WTC11 (cell line): Measurements from ENCODE around the gene BICDL2. TPM values are rescaled to one million over a fixed set of nuclear protein-coding genes. Genes with fewer than 3 reads are reported as not detected.

Source experiments
- ATAC-seq: fragments of 200-7000 bp; cut with Tn5 transposase; 2 replicates; pipeline ENCODE4 v1.10.0; 2021; ENCODE audit warnings: mild to moderate bottlenecking, moderate library complexity
- CTCF ChIA-PET: fragments of 300-600 bp; sonication (Branson Sonifier 250); formaldehyde crosslinking; loops from one replicate; lab custom pipeline; 2021; ENCODE audit warnings: antibody characterized with exemption; lab: Charles Lee
- POLR2A ChIA-PET: fragments of 350-600 bp; sonication (Branson Sonifier 250); formaldehyde crosslinking; loops from one replicate; lab custom pipeline; 2021; ENCODE audit warnings: antibody characterized with exemption; lab: Charles Lee
- DNase-seq: peaks from one replicate; pipeline ENCODE4 v3.0.0; 2021; ENCODE audit warnings: low spot score
- H3K27ac Mint-ChIP-seq: 2 replicates; pipeline ENCODE4 v1.8.0; 2021; ENCODE audit warnings: mixed read lengths
- H3K27me3 Mint-ChIP-seq: 2 replicates; pipeline ENCODE4 v1.8.0; 2021; ENCODE audit warnings: low read depth, mild to moderate bottlenecking, moderate library complexity, mixed read lengths
- H3K36me3 Mint-ChIP-seq: 2 replicates; pipeline ENCODE4 v1.8.0; 2021; ENCODE audit warnings: mixed read lengths
- H3K4me1 Mint-ChIP-seq: 2 replicates; pipeline ENCODE4 v1.8.0; 2022; ENCODE audit warnings: mixed read lengths
- H3K4me3 Mint-ChIP-seq: 2 replicates; pipeline ENCODE4 v1.8.0; 2021; ENCODE audit warnings: mild to moderate bottlenecking, moderate library complexity, mixed read lengths
- H3K9me3 Mint-ChIP-seq: 2 replicates; pipeline ENCODE4 v1.8.0; 2021; ENCODE audit warnings: mixed read lengths
- CREM ChIP-seq: sonication (generic); formaldehyde crosslinking; IDR thresholded peaks from 2 replicates; pipeline ENCODE4 v1.8.1; 2022; ENCODE audit warnings: mild to moderate bottlenecking, missing genetic modification reagents, moderate library complexity
- ETV6 ChIP-seq: sonication (generic); formaldehyde crosslinking; IDR thresholded peaks from 2 replicates; pipeline ENCODE4 v1.8.1; 2022; ENCODE audit warnings: mild to moderate bottlenecking, missing genetic modification reagents
- FOXK1 ChIP-seq: sonication (generic); formaldehyde crosslinking; IDR thresholded peaks from 2 replicates; pipeline ENCODE4 v1.8.0; 2022; ENCODE audit warnings: mild to moderate bottlenecking, moderate library complexity, missing genetic modification reagents
- MXD4 ChIP-seq: fragments of 250-450 bp; sonication (Bioruptor Pico); IDR thresholded peaks from 2 replicates; pipeline ENCODE4 v1.8.0; 2021; ENCODE audit warnings: mild to moderate bottlenecking, moderate library complexity, borderline replicate concordance
- MYBL2 ChIP-seq: sonication (generic); formaldehyde crosslinking; IDR thresholded peaks from 2 replicates; pipeline ENCODE4 v1.8.1; 2023; ENCODE audit warnings: mild to moderate bottlenecking, moderate library complexity, missing genetic modification reagents
- NFE2L1 ChIP-seq: sonication (generic); formaldehyde crosslinking; IDR thresholded peaks from 2 replicates; pipeline ENCODE4 v1.8.1; 2023; ENCODE audit warnings: missing genetic modification reagents
- NR1H2 ChIP-seq: sonication (generic); formaldehyde crosslinking; IDR thresholded peaks from 2 replicates; pipeline ENCODE4 v1.9.0; 2021; ENCODE audit warnings: mild to moderate bottlenecking, moderate library complexity, missing genetic modification reagents
- NR2C2 ChIP-seq: sonication (generic); formaldehyde crosslinking; IDR thresholded peaks from 2 replicates; pipeline ENCODE4 v1.8.0; 2022; ENCODE audit warnings: mild to moderate bottlenecking, missing genetic modification reagents
- TEAD4 ChIP-seq: sonication (generic); formaldehyde crosslinking; IDR thresholded peaks from 2 replicates; pipeline ENCODE4 v1.8.0; 2022; ENCODE audit warnings: mild to moderate bottlenecking, missing genetic modification reagents
- USF1 ChIP-seq: sonication (generic); formaldehyde crosslinking; IDR thresholded peaks from 2 replicates; pipeline ENCODE4 v1.8.0; 2022; ENCODE audit warnings: mild to moderate bottlenecking, missing genetic modification reagents
- ZBTB21 ChIP-seq: sonication (generic); formaldehyde crosslinking; IDR thresholded peaks from 2 replicates; pipeline ENCODE4 v1.8.1; 2023; ENCODE audit warnings: mild to moderate bottlenecking, missing genetic modification reagents, borderline replicate concordance
- ZNF281 ChIP-seq: sonication (generic); formaldehyde crosslinking; IDR thresholded peaks from 2 replicates; pipeline ENCODE4 v1.8.0; 2023; ENCODE audit warnings: mild to moderate bottlenecking, missing genetic modification reagents
- ZNF512 ChIP-seq: sonication (generic); formaldehyde crosslinking; IDR thresholded peaks from 2 replicates; pipeline ENCODE4 v1.8.1; 2022; ENCODE audit warnings: missing genetic modification reagents, borderline replicate concordance
- ZNF532 ChIP-seq: fragments of 250-450 bp; sonication (Bioruptor Pico); IDR thresholded peaks from 2 replicates; pipeline ENCODE4 v1.9.0; 2021; ENCODE audit warnings: mild to moderate bottlenecking, borderline replicate concordance
- ZNF671 ChIP-seq: fragments of 250-450 bp; sonication (Bioruptor Pico); IDR thresholded peaks from 2 replicates; pipeline ENCODE4 v1.8.0; 2021; ENCODE audit warnings: mild to moderate bottlenecking
- ZSCAN18 ChIP-seq: fragments of 250-450 bp; sonication (Bioruptor Pico); IDR thresholded peaks from 2 replicates; pipeline ENCODE4 v2.1.2; 2022; ENCODE audit warnings: mild to moderate bottlenecking, moderate library complexity
- total RNA-seq: library from RNA; stranded (reverse); gene quantifications from 3 replicates; pipeline ENCODE4 v1.2.3, GENCODE V29; 2021

BICDL2 gene
- total RNA-seq, 1 experiment from 2014 or later: 28.2 TPM

- no peak for TF ChIP-seq ZNF512 (CRISPR knock-in tag)
- no peak for TF ChIP-seq MXD4 (CRISPR knock-in tag)
- TF ChIP-seq ZSCAN18 (CRISPR knock-in tag): no peak
- TF ChIP-seq NR2C2 (CRISPR knock-in tag): 0 out of 2 replicates have a peak, but pooled peaks have one; percentile 12
- TF ChIP-seq FOXK1: 0 out of 2 replicates have a peak, but pooled peaks have one; percentile 13
- no peak for TF ChIP-seq USF1 (CRISPR knock-in tag)
These were observed 13.9 kb downstream of the BICDL2 start (continued) for GRCh38 chr16:3022684-3023414.

GRCh38 chr16:3022208-3022683 is 14.5 kb downstream of the BICDL2 start:
- CTCF ChIA-PET: interaction anchor here (0.9 to 8.6 kb wide), 9 partner anchors 8 to 39 kb away, joined by 3 to 360 read pairs (median 6); partner anchors contain the start of gene CLDN9
- POLR2A ChIA-PET: interaction anchor here (0.8 to 17.1 kb wide), 8 partner anchors 7 to 77 kb away, joined by 3 to 502 read pairs (median 6); partner anchors contain the start of genes CLDN9 and ZSCAN10

More at GRCh38 chr16:3022208-3022683, 14.5 kb downstream of the BICDL2 start:
- Mint-ChIP-seq H3K9me3 (no peaks in the 10 kb centered on the region), H3K36me3 (peaks cover 18% of the 10 kb centered on the region), H3K4me1 (peaks cover 38% of the 10 kb centered on the region), H3K4me3 (peak overlapping the region; percentile 86), H3K27ac (peak overlapping the region; percentile 99), H3K27me3 (peaks cover 2% of the 10 kb centered on the region; the same call in 1 of the 2 replicates)
- DNase-seq: peak; percentile 84
- no peak for ATAC-seq
- TF ChIP-seq CREM (CRISPR knock-in tag) (no peak), ETV6 (CRISPR knock-in tag) (0 out of 2 replicates have a peak, but pooled peaks have one; percentile 24), TEAD4 (CRISPR knock-in tag) (0 out of 2 replicates have a peak, but pooled peaks have one; percentile 41), MYBL2 (CRISPR knock-in tag) (no peak), ZNF512 (CRISPR knock-in tag) (no peak), ZNF281 (CRISPR knock-in tag) (no peak), ZNF532 (CRISPR knock-in tag) (no peak), ZNF671 (no peak), ZBTB21 (CRISPR knock-in tag) (no peak), NFE2L1 (CRISPR knock-in tag) (no peak), NR1H2 (CRISPR knock-in tag) (no peak)
- TF ChIP-seq, all 79 proteins: peak for 2
